ENCODE results near the gene SYT9. TPM values are rescaled to one million over a fixed set of nuclear protein-coding genes. Genes with fewer than 3 reads are reported as not detected.

SYT9 gene
- total RNA-seq, 1 experiment from 2014 or later, result not detected

DNA sequence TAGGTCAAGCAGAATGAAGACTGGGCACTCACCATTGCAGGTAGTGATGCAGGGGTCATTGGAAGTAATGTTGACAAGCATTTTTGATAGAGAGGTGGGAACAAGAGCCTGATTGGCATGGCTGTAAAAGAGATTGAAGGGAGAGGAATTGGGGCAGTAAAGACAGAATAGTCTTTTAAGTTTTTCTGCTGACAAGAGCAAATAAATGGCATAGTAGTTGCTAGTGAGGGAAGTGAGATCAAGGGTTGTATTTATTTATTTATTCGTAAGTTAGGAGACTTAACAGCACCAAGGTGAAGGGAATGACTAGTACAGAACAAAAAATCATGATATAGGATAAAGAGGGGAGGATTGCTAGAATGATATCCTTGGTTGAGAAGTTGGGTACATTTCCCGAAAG is 11.0 kb downstream of the SYT9 start:
- Histone ChIP-seq H4K20me1 (ENCODE audit: insufficient read depth) (no peaks in the 10 kb centered on the region), H3K4me2 (no peak overlapping the region), H3K4me1 (replicated peaks; ENCODE audit: insufficient read depth) (no peaks in the 10 kb centered on the region), H3K27ac (no peak overlapping the region), H3K27me3 (ENCODE audit: insufficient read depth, low read depth) (no peaks in the 10 kb centered on the region), H3K4me3 (no peak overlapping the region), H3K9me2 (ENCODE audit: insufficient read depth) (no peaks in the 10 kb centered on the region), H3K9me3 (ENCODE audit: insufficient read depth, low read depth) (no peaks in the 10 kb centered on the region), H3K36me3 (ENCODE audit: low read depth) (no peaks in the 10 kb centered on the region), H3F3A (ENCODE audit: insufficient read depth, low read depth) (no peaks in the 10 kb centered on the region), H2AFZ (no peak overlapping the region), H3K79me2 (ENCODE audit: low read depth) (no peaks in the 10 kb centered on the region)
- CTCF ChIA-PET, result no interaction called here
- POLR2A ChIA-PET (ENCODE audit: unreplicated experiment), result no interaction called here
- TF ChIP-seq, protein P1, sequence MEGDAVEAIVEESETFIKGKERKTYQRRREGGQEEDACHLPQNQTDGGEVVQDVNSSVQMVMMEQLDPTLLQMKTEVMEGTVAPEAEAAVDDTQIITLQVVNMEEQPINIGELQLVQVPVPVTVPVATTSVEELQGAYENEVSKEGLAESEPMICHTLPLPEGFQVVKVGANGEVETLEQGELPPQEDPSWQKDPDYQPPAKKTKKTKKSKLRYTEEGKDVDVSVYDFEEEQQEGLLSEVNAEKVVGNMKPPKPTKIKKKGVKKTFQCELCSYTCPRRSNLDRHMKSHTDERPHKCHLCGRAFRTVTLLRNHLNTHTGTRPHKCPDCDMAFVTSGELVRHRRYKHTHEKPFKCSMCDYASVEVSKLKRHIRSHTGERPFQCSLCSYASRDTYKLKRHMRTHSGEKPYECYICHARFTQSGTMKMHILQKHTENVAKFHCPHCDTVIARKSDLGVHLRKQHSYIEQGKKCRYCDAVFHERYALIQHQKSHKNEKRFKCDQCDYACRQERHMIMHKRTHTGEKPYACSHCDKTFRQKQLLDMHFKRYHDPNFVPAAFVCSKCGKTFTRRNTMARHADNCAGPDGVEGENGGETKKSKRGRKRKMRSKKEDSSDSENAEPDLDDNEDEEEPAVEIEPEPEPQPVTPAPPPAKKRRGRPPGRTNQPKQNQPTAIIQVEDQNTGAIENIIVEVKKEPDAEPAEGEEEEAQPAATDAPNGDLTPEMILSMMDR (conservative IDR thresholded peaks at IDR 0.05), result no peak
- no peak for TF ChIP-seq EZH2 (IDR thresholded peaks at IDR 0.05; ENCODE audit: low read depth)
- intact Hi-C loops (cut with micrococcal nuclease; ENCODE audit: unreplicated experiment), result no loop called here
- no TSS peak for BruUV-seq (replicated peaks)
- no peak for DNase-seq

DNA sequence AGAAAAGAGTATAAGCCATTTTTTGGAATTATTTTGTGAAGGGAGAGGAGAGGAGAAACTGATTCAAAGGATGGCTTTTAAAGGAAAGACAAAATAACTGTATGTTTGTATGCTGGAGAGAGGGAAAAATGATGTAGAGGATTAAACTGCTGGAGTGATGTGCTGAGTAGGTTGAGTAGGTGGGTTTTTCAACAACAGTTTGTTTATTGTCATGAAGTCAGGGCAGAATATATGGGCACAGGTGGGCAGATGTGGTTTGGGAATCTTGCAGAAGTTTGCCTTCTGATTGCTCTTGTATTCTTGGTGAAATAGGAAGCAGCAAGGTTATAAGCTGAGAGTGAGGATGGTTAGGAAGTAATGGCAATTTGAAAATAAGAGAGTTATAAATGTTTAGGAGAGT is 12.1 kb downstream of the SYT9 start:
- CTCF ChIA-PET, result no interaction called here

DNA sequence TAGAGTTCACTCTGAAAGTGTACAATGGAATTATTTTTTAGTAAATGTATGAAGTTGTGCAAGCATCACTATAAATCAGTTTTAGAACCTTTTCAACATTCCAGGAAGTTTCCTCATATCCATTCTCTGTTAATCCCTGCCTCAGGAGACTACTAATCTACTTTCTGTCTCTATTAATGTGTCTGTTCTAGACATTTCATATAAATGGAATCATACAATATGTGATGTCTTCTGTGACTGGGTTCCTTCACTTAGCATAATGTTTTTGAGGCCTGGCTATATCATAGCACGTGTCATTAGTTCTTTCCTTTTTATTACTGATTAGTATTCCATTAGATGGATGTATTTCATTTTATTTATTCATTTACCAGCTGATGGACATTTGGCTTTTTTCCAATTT is 17.1 kb downstream of the SYT9 start:
- Histone ChIP-seq H3K9me3 (ENCODE audit: insufficient read depth, low read depth) (no peaks in the 10 kb centered on the region), H4K20me1 (ENCODE audit: insufficient read depth) (no peaks in the 10 kb centered on the region), H3K27ac (no peak overlapping the region), H3K4me2 (no peak overlapping the region), H3K36me3 (ENCODE audit: low read depth) (no peaks in the 10 kb centered on the region), H2AFZ (no peak overlapping the region), H3K4me1 (replicated peaks; ENCODE audit: insufficient read depth) (no peaks in the 10 kb centered on the region), H3K9me2 (ENCODE audit: insufficient read depth) (no peaks in the 10 kb centered on the region), H3K27me3 (ENCODE audit: insufficient read depth, low read depth) (no peaks in the 10 kb centered on the region), H3K4me3 (no peak overlapping the region), H3F3A (ENCODE audit: insufficient read depth, low read depth) (no peaks in the 10 kb centered on the region), H3K79me2 (ENCODE audit: low read depth) (no peaks in the 10 kb centered on the region)
- BruUV-seq (replicated peaks), result no TSS peak
- POLR2A ChIA-PET (ENCODE audit: unreplicated experiment), result no interaction called here
- DNase-seq, result no peak
- intact Hi-C loops (cut with micrococcal nuclease; ENCODE audit: unreplicated experiment), result no loop called here
- no peak for TF ChIP-seq EZH2 (IDR thresholded peaks at IDR 0.05; ENCODE audit: low read depth)
- TF ChIP-seq, protein P1 (conservative IDR thresholded peaks at IDR 0.05), result no peak
- CTCF ChIA-PET, result no interaction called here

More for the DNA sequence above, 12.1 kb downstream of the SYT9 start:
- no peaks in the 10 kb centered on the region for H3K9me2 ChIP-seq (ENCODE audit: insufficient read depth)
- BruUV-seq (replicated peaks), result no TSS peak
- H4K20me1 ChIP-seq (ENCODE audit: insufficient read depth), result no peaks in the 10 kb centered on the region
- H3K27ac ChIP-seq, result no peak overlapping the region
- H3K9me3 ChIP-seq (ENCODE audit: insufficient read depth, low read depth), result no peaks in the 10 kb centered on the region
- no peaks in the 10 kb centered on the region for H3K79me2 ChIP-seq (ENCODE audit: low read depth)
- H3F3A ChIP-seq (ENCODE audit: insufficient read depth, low read depth), result no peaks in the 10 kb centered on the region
- POLR2A ChIA-PET (ENCODE audit: unreplicated experiment), result no interaction called here
- TF ChIP-seq, protein P1 (conservative IDR thresholded peaks at IDR 0.05), result no peak
- no peak for TF ChIP-seq EZH2 (IDR thresholded peaks at IDR 0.05; ENCODE audit: low read depth)
- H3K36me3 ChIP-seq (ENCODE audit: low read depth), result no peaks in the 10 kb centered on the region
- no peak overlapping the region for H3K4me2 ChIP-seq
- no peak overlapping the region for H2AFZ ChIP-seq
- H3K4me3 ChIP-seq, result no peak overlapping the region
- no peaks in the 10 kb centered on the region for H3K4me1 ChIP-seq (replicated peaks; ENCODE audit: insufficient read depth)
- DNase-seq, result no peak
- intact Hi-C loops (cut with micrococcal nuclease; ENCODE audit: unreplicated experiment), result no loop called here
- no peaks in the 10 kb centered on the region for H3K27me3 ChIP-seq (ENCODE audit: insufficient read depth, low read depth)
